K562 (cell line): ENCODE results near the gene GPR78.

Experiments used
- BMI1 ChIP-seq: fragments of 150-350 bp; IDR thresholded peaks from 2 replicates; pipeline ENCODE4 v1.6.1; 2014; ENCODE audit warnings: low read length
- CHD2 ChIP-seq: IDR thresholded peaks from 2 replicates; pipeline ENCODE4 v1.6.1; 2011; ENCODE audit warnings: low read depth, low read length
- CTCF ChIP-seq, 3 experiments: IDR thresholded peaks in 2 of 3; conservative IDR thresholded peaks in 1 of 3; 2 replicates each; pipeline ENCODE4 v1.5.1; 2011 to 2012; ENCODE audit warnings: low read length in 3 of 3, mild to moderate bottlenecking in 3 of 3, control low read depth in 2 of 3, improper control_type of control experiment in 1 of 3, inconsistent platforms in 1 of 3, low read depth in 1 of 3, mixed read lengths in 1 of 3, moderate library complexity in 1 of 3; ENCODE audit not compliant: insufficient read depth in 2 of 3
- EP300 ChIP-seq: IDR thresholded peaks from 2 replicates; pipeline ENCODE4 v1.6.1; 2012; ENCODE audit warnings: low read length, improper control_type of control experiment
- EZH2 ChIP-seq: IDR thresholded peaks from 2 replicates; pipeline ENCODE4 v1.6.1; 2012; ENCODE audit warnings: low read depth, mild to moderate bottlenecking, inconsistent platforms, low read length, borderline replicate concordance
- KLF16 ChIP-seq: IDR thresholded peaks from 2 replicates; pipeline ENCODE4 v1.6.1; 2016; ENCODE audit warnings: antibody characterized with exemption
- PREB ChIP-seq: sonication (generic); formaldehyde crosslinking; IDR thresholded peaks from 2 replicates; pipeline ENCODE4 v1.8.1; 2023; ENCODE audit warnings: mild to moderate bottlenecking, missing genetic modification reagents
- REST ChIP-seq, 2 experiments: fragments of 450-650 bp; formaldehyde crosslinking in 1 of 2; IDR thresholded peaks; 2 replicates each; pipeline versions ENCODE4 v1.4.0 to v1.6.1; 2014 to 2020; ENCODE audit warnings: mild to moderate bottlenecking in 2 of 2, borderline replicate concordance in 1 of 2, low read depth in 1 of 2
- SREBF1 ChIP-seq: fragments of 150-350 bp; IDR thresholded peaks from 2 replicates; pipeline ENCODE4 v1.6.1; 2014; ENCODE audit warnings: antibody characterized with exemption, low read depth, low read length, borderline replicate concordance
- TCF7 ChIP-seq: sonication (generic); IDR thresholded peaks from 2 replicates; pipeline ENCODE4 v1.6.1; 2016; ENCODE audit warnings: antibody characterized with exemption, borderline replicate concordance
- TRIM25 ChIP-seq: fragments of 450-650 bp; IDR thresholded peaks from 2 replicates; pipeline ENCODE4 v1.7.0; 2016; ENCODE audit warnings: borderline replicate concordance

GRCh38 chr4:8592366-8593263, 12.4 kb downstream of the GPR78 start, which contains the start of gene CPZ:
- TF ChIP-seq CTCF (IDR thresholded peaks at IDR 0.05 in 2 of 3, conservative IDR thresholded peaks at IDR 0.05 in 1 of 3; ENCODE audit: insufficient read depth in 2 of 3, low read depth in 1 of 3, low read length in 3 of 3) (no peak), TRIM25 (no peak), KLF16 (no peak), CHD2 (no peak), EP300 (no peak), BMI1 (no peak), SREBF1 (no peak), REST (IDR thresholded peaks at IDR 0.05; ENCODE audit: borderline replicate concordance) (no peak), REST (CRISPR knock-in tag; IDR thresholded peaks at IDR 0.05; ENCODE audit: low read depth) (no peak), PREB (CRISPR knock-in tag) (no peak), TCF7 (no peak), EZH2 (no peak)
